Measurements from ENCODE around the gene CUL3. TPM values are rescaled to one million over a fixed set of nuclear protein-coding genes. Genes with fewer than 3 reads are reported as not detected.
"Not testable (repeated sequence)": the region's sequence is repeated elsewhere in the genome, so short reads cannot be mapped to it uniquely, and the experiment has no call there.

The CUL3 gene
- total RNA-seq, 2 experiments from 2014 or later = 83.5 to 87.0 TPM

DNA sequence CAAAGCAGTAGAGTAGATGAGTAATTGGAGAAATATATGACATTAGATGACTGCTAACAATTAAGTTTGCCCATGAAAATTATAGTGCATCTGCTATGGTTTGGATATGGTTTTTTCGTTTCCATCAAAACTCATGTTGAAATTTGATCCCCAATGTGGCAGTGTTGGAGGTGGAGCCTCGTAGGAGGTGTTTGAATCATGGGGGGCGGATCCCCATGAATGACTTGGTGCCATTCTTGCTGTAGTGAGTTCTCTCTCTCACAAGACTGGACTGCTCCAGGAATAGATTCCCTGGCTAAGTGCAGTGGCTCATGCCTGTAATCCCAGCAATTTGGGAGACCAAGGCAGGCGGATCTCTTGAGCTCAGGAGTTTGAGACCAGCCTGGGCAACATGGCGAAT is 9.7 kb upstream of the CUL3 start:
- no peak for DNase-seq
- Mint-ChIP-seq H3K9me3 (no peaks in the 10 kb centered on the region), H3K36me3 (no peaks in the 10 kb centered on the region), H3K27me3 (no peaks in the 10 kb centered on the region), H3K4me3 (no peak overlapping the region), H3K4me1 (no peaks in the 10 kb centered on the region), H3K27ac (no peak overlapping the region)

DNA sequence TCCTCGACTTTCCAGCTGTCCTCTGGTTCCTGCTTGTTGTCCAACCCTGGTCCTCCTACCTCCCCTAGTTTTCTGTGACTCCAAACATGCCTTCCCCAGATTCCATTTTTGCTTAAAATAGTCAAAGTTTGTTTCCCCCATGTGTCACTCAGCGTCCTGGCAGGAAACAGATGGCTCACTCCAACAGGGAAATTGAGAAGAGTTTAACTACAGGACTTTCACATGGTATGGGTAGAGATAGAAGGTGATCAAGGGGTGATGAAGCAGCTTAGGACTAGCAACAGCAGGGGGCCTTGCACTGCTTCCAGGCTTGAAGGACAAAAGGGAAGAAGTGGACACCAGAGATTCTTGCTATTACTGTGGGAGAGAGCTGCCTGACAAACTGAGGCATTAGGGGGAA is 6.1 kb upstream of the CUL3 start:
- Mint-ChIP-seq H3K36me3 (no peaks in the 10 kb centered on the region), H3K4me3 (no peak overlapping the region), H3K27me3 (no peaks in the 10 kb centered on the region), H3K27ac (no peak overlapping the region), H3K9me3 (no peaks in the 10 kb centered on the region), H3K4me1 (peaks cover 2% of the 10 kb centered on the region)
- no peak for DNase-seq

DNA sequence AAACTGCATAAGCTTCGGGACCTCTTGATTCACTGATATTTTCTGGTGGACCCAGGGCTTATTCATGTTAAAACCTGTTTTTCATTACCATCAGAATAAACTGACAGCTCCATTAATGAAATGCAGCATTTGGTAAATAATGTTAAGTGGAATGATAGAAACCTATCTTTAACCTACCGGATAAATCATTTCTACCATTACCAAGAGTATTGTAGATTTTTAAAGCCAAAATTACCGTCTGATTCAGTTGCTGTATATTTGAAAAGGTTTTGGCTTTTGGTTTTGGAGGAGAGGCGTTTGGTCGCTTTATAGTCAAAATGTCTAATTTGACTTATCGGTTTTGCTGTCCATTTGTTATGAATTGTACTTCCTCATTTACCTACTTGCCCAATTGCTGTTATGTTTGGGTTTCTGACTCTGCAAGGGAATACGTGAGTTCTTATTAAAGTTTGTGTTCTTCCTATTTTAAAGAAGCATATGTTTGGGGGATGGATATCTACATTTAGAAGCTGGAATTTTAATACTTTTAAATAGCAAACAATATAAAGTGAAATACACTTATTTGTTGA is 1.0 kb upstream of the CUL3 start:
- peaks cover 22% of the 10 kb centered on the region for H3K4me1 Mint-ChIP-seq
- H3K36me3 Mint-ChIP-seq = peaks cover 23% of the 10 kb centered on the region
- peak overlapping the region; percentile 91 for H3K27ac Mint-ChIP-seq
- peak overlapping the region; percentile 96 for H3K4me3 Mint-ChIP-seq
- DNase-seq = no peak
- no peaks in the 10 kb centered on the region for H3K9me3 Mint-ChIP-seq
- no peaks in the 10 kb centered on the region for H3K27me3 Mint-ChIP-seq

GRCh38 chr2:224584785-224585210 is 365 bp downstream of the CUL3 start:
- peak; percentile 69 for DNase-seq
- Mint-ChIP-seq H3K27ac (peak overlapping the region; percentile 88), H3K4me1 (peaks cover 33% of the 10 kb centered on the region), H3K36me3 (peaks cover 28% of the 10 kb centered on the region), H3K4me3 (peak overlapping the region; percentile 84), H3K27me3 (no peaks in the 10 kb centered on the region), H3K9me3 (no peaks in the 10 kb centered on the region)

GRCh38 chr2:224584111-224584784 is 915 bp downstream of the CUL3 start:
- Mint-ChIP-seq H3K9me3 (no peaks in the 10 kb centered on the region), H3K4me1 (peaks cover 38% of the 10 kb centered on the region), H3K36me3 (peaks cover 28% of the 10 kb centered on the region), H3K4me3 (peak overlapping the region; percentile 98), H3K27me3 (no peaks in the 10 kb centered on the region), H3K27ac (peak overlapping the region; percentile 92)
- no peak for DNase-seq

DNA sequence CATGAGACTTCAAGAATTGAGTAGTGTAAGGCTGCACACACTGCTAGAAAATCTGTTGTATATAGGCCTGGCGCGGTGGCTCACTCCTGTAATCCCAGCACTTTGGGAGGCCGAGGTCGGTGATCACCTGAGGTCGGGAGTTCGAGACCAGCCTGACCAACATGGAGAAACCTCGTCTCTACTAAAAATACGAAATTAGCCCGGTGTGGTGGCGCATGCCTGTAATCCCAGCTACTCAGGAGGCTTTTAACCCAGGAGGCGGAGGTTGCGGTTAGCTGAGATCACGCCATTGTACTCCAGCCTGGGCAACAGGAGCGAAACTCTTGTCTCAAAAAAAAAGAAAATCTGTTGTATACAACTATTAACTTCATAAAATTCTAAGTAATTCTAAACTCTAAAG is 2.1 kb downstream of the CUL3 start:
- peaks cover 45% of the 10 kb centered on the region for H3K4me1 Mint-ChIP-seq
- peak overlapping the region; percentile 98 for H3K4me3 Mint-ChIP-seq
- not testable (repeated sequence) for H3K9me3 Mint-ChIP-seq, H3K27ac Mint-ChIP-seq, DNase-seq, H3K27me3 Mint-ChIP-seq
- H3K36me3 Mint-ChIP-seq = peaks cover 28% of the 10 kb centered on the region

DNA sequence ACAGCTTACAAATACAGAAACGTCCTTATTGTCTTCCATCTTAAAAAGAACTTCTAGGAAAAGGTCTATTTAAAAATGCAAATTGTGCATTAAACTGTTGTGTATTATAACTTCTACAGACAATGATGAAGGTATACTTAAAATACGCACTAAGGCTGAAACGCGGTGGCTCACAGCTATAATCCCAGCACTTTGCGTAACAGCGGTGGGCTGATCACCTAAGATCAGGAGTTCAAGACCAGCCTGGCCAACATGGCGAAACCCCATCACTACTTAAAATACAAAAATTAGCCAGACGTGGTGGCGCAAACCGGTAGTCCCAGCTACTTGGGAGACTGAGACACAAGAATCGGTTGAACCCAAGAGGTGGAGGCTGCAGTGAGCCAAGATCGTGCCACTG is 4.9 kb downstream of the CUL3 start:
- H3K9me3 Mint-ChIP-seq = no peaks in the 10 kb centered on the region
- H3K4me1 Mint-ChIP-seq = peaks cover 64% of the 10 kb centered on the region
- H3K36me3 Mint-ChIP-seq = peaks cover 37% of the 10 kb centered on the region
- no peak overlapping the region for H3K27ac Mint-ChIP-seq
- no peak for DNase-seq
- no peaks in the 10 kb centered on the region for H3K27me3 Mint-ChIP-seq
- H3K4me3 Mint-ChIP-seq = no peak overlapping the region

DNA sequence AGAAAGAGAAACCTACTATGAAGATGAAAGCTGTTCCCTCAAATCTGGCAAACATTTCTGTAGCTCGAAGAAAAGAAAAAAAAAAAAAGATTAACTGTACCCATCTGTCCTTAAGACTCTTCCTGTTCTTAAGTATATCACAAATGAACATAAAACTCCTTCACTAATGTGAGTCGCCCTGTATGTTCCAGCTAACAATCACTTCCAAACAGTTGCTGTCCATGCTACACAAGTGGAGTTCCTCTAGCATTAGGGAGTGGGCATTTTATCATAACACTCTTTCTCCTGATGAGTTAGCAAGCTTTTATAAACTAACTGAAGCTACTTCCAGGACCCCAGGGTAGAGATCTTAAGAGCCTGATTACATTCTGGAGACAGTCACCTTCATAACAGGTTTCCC is 5.8 kb downstream of the CUL3 start:
- Mint-ChIP-seq H3K27me3 (no peaks in the 10 kb centered on the region), H3K4me1 (peaks cover 73% of the 10 kb centered on the region), H3K9me3 (no peaks in the 10 kb centered on the region), H3K27ac (peak overlapping the region; percentile 3), H3K36me3 (peaks cover 38% of the 10 kb centered on the region), H3K4me3 (peak overlapping the region; percentile 22)
- no peak for DNase-seq

- DNase-seq = no peak
- Mint-ChIP-seq H3K4me1 (peaks cover 74% of the 10 kb centered on the region), H3K9me3 (no peaks in the 10 kb centered on the region), H3K4me3 (no peak overlapping the region), H3K27ac (no peak overlapping the region), H3K27me3 (no peaks in the 10 kb centered on the region), H3K36me3 (peaks cover 23% of the 10 kb centered on the region)
Measured at GRCh38 chr2:224577541-224577940, 7.6 kb downstream of the CUL3 start.

DNA sequence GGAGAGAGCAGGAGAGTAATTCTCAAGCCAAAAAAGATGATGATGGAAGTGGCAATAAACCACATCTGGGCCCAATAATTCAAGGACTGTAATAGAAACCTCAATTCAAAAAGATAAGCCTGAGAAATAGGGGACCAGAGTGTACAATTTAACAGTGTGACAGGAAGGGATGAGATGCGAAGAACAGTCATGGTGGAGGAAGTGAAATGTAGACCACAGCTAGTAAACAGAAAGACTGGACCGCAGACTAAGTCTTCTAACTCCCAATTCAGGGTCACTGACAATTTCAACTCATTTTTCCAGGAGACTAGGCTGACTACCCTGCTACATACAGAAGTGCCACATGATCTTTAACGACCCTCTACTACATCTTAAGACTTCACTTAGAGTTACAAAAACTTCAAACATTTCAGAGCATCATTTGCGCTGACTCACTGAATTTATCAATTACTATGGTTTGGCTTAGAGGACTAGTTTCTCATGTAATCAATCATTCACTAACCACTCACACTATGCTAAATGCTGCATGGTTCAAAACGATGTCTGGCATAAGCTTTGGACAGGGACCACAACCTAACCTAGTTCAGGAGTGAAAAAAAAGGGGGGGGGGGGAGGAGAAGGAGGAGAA is 9.0 kb downstream of the CUL3 start:
- Mint-ChIP-seq H3K27me3 (no peaks in the 10 kb centered on the region), H3K27ac (peak overlapping the region; percentile 76), H3K4me1 (peaks cover 81% of the 10 kb centered on the region), H3K9me3 (no peaks in the 10 kb centered on the region), H3K36me3 (peaks cover 18% of the 10 kb centered on the region), H3K4me3 (peak overlapping the region; percentile 41)
- DNase-seq = no peak

DNA sequence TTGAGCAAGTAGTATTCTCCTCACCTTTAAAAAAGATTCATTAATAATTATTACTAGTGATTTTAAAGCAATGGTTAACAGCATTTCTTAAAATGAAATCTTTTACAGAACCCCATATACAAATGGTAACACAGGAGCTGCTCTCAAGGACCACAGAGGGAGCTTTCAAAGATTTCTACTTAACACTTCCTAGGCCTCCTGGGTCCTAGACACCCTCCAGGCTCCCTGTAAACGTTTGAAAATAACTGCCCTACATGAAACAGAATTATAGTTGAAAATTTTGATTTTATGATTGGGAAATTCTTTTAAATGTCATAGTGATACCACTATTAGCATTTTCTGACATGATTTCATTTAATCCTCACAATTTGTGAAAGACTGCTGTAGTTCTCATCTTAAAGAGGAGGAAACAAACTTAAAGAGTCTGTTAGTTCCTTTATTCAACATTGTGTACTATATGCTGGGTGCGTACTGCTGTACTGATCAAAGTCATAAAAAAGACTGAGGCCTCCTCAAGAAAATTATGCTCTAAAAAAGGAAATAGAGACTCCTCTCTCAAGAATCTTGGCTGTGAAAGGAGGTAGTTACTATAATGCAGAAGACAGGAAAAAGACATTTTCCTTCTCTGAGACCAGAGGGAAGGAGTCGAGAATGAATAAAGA is 10.6 kb downstream of the CUL3 start:
- Mint-ChIP-seq H3K9me3 (no peaks in the 10 kb centered on the region), H3K4me3 (peak overlapping the region; percentile 6), H3K27ac (no peak overlapping the region), H3K27me3 (no peaks in the 10 kb centered on the region), H3K36me3 (peaks cover 18% of the 10 kb centered on the region), H3K4me1 (peaks cover 79% of the 10 kb centered on the region)
- DNase-seq = no peak

DNA sequence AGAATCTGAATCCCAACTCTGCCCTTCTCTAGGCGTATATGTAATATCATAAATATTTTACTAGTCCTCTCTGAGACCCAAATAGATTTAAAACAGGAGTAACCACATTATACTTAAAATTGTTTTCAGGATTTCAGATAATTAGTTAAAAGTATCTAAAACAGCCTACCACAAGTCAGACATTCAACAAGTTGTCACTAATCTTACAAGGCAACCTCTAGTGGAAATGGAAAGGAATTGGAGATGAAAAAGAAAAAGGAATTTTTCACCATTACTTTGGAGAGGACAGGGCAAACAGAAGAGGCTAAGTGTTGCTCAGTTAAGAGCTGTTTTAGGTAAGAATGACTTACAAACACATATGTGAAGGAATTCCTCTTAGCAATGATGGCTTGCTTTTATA is 11.4 kb downstream of the CUL3 start:
- Mint-ChIP-seq H3K4me3 (no peak overlapping the region), H3K9me3 (no peaks in the 10 kb centered on the region), H3K4me1 (peaks cover 77% of the 10 kb centered on the region), H3K27me3 (no peaks in the 10 kb centered on the region), H3K36me3 (peaks cover 19% of the 10 kb centered on the region), H3K27ac (no peak overlapping the region)
- DNase-seq = no peak

- Mint-ChIP-seq H3K4me3 (no peak overlapping the region), H3K27me3 (no peaks in the 10 kb centered on the region), H3K9me3 (peaks cover 5% of the 10 kb centered on the region), H3K36me3 (peaks cover 28% of the 10 kb centered on the region), H3K27ac (no peak overlapping the region), H3K4me1 (peaks cover 70% of the 10 kb centered on the region)
- no peak for DNase-seq
Measured at GRCh38 chr2:224572338-224572737, 12.8 kb downstream of the CUL3 start.

DNA sequence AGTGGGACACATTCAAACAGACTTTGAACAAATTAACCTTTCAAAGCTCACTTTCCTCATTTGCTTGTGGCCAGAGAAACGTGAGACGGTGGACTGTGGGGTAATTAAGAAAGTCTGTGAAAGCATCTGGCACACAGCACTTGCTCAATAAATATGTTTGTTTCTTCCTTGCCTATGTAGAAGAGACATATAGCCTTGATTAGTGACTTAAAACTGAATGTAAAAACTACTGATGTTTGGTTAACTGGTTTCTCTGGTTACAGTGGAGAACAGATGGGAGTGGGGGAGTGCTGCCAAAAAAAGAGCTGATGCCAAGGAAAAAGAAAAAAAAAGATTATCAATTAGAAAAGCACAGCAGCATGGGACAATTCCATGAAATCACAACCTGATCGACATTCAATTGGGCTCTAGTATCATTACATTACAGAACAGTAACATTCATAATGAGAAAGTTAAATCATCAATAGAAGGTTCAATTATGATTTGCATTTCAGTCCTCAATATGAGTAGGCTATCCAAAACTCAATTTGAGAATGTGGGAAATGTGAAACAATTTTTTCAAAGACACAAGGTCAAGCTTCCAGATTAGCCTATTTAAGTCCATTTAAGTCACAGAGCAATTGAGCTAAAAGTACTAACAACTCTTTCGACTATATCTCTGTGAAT is 14.7 kb downstream of the CUL3 start:
- DNase-seq = no peak
- peaks cover 8% of the 10 kb centered on the region for H3K9me3 Mint-ChIP-seq
- no peaks in the 10 kb centered on the region for H3K27me3 Mint-ChIP-seq
- H3K4me1 Mint-ChIP-seq = peaks cover 58% of the 10 kb centered on the region
- no peak overlapping the region for H3K27ac Mint-ChIP-seq
- H3K36me3 Mint-ChIP-seq = peaks cover 38% of the 10 kb centered on the region
- H3K4me3 Mint-ChIP-seq = no peak overlapping the region

DNA sequence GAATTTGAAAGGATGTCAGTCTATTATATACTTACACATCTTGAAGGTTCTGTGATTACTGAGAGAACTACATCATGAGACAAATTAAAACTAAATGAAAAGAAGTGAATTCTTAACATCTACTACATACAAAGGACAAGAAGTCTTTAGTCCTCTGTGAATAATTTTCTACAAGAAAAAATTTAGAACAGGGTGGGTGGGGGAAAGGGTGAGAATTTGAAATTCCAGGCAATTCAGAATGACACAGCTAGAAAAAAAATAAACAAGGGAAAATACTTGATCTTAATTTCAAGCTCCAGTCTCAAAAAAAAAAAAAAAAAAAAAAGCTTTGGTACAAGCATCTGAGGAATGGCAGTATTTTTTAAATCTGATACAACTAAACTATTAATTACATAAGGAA is 15.5 kb downstream of the CUL3 start:
- Mint-ChIP-seq H3K4me3 (no peak overlapping the region), H3K4me1 (peaks cover 54% of the 10 kb centered on the region), H3K36me3 (peaks cover 41% of the 10 kb centered on the region), H3K27me3 (no peaks in the 10 kb centered on the region), H3K27ac (no peak overlapping the region), H3K9me3 (peaks cover 8% of the 10 kb centered on the region)
- no peak for DNase-seq

All from activated naive CD8-positive, alpha-beta T cell treated with anti-CD3 and anti-CD28 coated beads for 36 hours (primary cell).